PC-9 (cell line): ENCODE measurements around the gene SPDYE9.
"Not testable (repeated sequence)": the region's sequence is repeated elsewhere in the genome, so short reads cannot be mapped to it uniquely, and the experiment has no call there.

Source experiments
- EZH2 ChIP-seq: fragments of 200-600 bp; sonication (generic); IDR thresholded peaks from 2 replicates; pipeline ENCODE4 v1.8.0; 2017; ENCODE audit warnings: antibody characterized with exemption, low read depth
- TF ChIP-seq, protein P1 (sequence below): fragments of 200-600 bp; sonication (generic); conservative IDR thresholded peaks from 2 replicates; pipeline ENCODE4 v1.6.1; 2017; ENCODE audit warnings: mixed run types, antibody characterized with exemption, mild to moderate bottlenecking, moderate library complexity

DNA sequence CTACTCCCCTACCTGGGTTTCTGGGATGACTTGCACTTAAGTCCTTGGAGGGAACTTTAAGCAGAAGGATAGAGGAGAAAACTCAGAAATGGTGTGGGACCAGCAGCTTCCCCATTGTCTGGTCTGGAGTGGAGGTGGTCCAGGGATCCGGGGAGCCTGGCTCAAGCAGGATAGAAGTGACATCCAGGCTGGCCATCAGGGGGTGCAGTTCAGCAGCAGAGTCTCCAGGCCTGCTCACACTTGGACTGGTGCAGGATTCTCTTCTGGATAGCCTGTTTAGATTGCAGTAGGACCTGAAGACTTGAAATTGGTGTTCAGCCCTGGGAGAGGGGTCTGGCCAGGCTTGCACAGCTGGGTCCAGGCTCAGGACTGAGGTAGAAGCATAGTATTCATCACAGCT is 38.3 kb upstream of the SPDYE9 start:
- TF ChIP-seq, protein P1, sequence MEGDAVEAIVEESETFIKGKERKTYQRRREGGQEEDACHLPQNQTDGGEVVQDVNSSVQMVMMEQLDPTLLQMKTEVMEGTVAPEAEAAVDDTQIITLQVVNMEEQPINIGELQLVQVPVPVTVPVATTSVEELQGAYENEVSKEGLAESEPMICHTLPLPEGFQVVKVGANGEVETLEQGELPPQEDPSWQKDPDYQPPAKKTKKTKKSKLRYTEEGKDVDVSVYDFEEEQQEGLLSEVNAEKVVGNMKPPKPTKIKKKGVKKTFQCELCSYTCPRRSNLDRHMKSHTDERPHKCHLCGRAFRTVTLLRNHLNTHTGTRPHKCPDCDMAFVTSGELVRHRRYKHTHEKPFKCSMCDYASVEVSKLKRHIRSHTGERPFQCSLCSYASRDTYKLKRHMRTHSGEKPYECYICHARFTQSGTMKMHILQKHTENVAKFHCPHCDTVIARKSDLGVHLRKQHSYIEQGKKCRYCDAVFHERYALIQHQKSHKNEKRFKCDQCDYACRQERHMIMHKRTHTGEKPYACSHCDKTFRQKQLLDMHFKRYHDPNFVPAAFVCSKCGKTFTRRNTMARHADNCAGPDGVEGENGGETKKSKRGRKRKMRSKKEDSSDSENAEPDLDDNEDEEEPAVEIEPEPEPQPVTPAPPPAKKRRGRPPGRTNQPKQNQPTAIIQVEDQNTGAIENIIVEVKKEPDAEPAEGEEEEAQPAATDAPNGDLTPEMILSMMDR: 0 out of 2 replicates have a peak, but pooled peaks have one; percentile 18
- TF ChIP-seq EZH2: not testable (repeated sequence)
